A673 (cell line): ENCODE measurements around the gene APOOL.

Source experiments
- CTCF ChIP-seq: fragments of 300-800, 200-600 bp; sonication (generic); conservative IDR thresholded peaks from 2 replicates; pipeline ENCODE4 v1.5.1; 2017; ENCODE audit warnings: low read depth, mild to moderate bottlenecking, antibody characterized with exemption, low read length, moderate library complexity, mixed read lengths
- EZH2 ChIP-seq: fragments of 200-600 bp; sonication (generic); IDR thresholded peaks from 2 replicates; pipeline ENCODE4 v1.6.1; 2017; ENCODE audit warnings: borderline replicate concordance, low read depth, mild to moderate bottlenecking, mixed read lengths, antibody characterized with exemption, low read length; ENCODE audit not compliant: poor library complexity, severe bottlenecking

- no peak for TF ChIP-seq CTCF
- no peak for TF ChIP-seq EZH2
These were observed 103.7 kb downstream of the APOOL start for GRCh38 chrX:85107407-85107806.
